ENCODE data around the gene CYTH4. TPM values are rescaled to one million over a fixed set of nuclear protein-coding genes. Genes with fewer than 3 reads are reported as not detected.

CYTH4 gene
- total RNA-seq, 1 experiment from 2014 or later: 1.1 TPM

DNA sequence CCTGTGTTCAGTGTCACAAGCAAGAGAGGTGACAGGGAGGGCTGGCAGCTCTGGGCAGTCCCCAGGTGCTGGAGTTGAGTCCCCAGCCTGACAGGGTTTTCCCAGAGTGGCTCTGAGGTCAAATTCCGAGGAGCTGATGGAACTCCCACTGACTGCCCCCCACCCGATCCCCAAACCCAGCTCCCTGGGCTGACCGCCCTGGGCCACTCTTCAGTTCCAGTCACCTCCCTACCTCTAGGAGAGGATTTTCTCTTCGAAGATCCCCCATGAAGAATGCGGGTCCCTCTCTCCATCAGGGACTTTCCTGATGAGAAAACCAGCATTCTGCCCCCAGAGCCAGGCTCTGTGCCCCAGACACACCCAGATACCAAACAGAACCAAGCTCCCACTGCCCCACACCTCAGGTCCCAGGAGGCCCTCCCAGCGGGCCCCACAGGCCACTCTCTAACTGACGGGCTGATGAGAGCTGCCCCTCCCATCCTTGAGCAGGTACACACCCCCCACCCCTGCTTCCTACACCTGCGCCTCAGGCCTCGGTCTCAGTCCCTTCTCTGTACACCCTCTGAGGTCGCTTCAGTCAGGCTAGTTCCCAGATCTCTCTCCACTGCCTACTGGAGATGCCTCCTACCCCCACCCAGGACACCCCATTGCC, 26.1 kb upstream of the CYTH4 start:
- no peak for DNase-seq (ENCODE audit: low read depth in 1 of 2, low spot score in 2 of 2)
- peaks cover 15% of the 10 kb centered on the region for H3K4me1 ChIP-seq (replicated peaks)
- H3K27ac ChIP-seq: no peak overlapping the region
- no peaks in the 10 kb centered on the region for H3K9me3 ChIP-seq (replicated peaks)
- H3K4me3 ChIP-seq: no peak overlapping the region
- no peaks in the 10 kb centered on the region for H3K36me3 ChIP-seq
- no peaks in the 10 kb centered on the region for H3K27me3 ChIP-seq (replicated peaks)

DNA sequence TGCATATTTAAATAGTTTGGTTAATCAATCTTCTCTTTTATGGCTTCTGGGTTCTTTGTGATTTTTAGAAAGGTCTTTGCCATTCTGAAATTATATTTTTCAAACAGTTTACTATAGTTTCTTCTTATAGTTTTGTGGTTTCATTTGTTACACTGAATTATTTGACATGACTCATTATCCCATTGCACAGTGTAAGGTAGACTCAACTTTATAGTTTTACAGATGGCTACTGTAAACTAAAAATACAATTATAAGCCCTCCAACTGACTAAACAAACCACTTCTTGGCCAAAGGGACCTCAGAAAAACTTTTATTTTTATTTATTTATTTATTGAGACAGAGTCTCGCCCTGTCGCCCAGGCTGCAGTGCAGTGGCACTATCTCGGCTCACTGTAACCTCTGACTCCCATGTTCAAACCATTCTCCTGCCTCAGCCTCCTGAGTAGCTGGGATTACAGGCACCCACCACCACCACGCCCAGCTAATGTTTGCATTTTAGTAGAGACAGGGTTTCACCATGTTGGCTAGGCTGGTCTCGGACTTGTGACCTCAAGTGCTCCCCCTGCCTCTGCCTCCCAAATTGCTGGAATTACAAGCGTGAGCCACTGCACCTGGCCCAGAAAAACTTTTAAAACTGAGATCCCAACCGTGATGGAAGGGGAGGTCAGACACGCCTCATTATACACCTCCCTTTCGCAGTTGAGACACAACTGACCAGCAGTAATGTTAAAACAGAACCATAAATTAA, 24.1 kb upstream of the CYTH4 start:
- no peak for DNase-seq (ENCODE audit: low read depth in 1 of 2, low spot score in 2 of 2)
- no peaks in the 10 kb centered on the region for H3K9me3 ChIP-seq (replicated peaks)
- peaks cover 15% of the 10 kb centered on the region for H3K4me1 ChIP-seq (replicated peaks)
- H3K27me3 ChIP-seq (replicated peaks): no peaks in the 10 kb centered on the region
- no peak overlapping the region for H3K27ac ChIP-seq
- H3K36me3 ChIP-seq: no peaks in the 10 kb centered on the region
- no peak overlapping the region for H3K4me3 ChIP-seq

DNA sequence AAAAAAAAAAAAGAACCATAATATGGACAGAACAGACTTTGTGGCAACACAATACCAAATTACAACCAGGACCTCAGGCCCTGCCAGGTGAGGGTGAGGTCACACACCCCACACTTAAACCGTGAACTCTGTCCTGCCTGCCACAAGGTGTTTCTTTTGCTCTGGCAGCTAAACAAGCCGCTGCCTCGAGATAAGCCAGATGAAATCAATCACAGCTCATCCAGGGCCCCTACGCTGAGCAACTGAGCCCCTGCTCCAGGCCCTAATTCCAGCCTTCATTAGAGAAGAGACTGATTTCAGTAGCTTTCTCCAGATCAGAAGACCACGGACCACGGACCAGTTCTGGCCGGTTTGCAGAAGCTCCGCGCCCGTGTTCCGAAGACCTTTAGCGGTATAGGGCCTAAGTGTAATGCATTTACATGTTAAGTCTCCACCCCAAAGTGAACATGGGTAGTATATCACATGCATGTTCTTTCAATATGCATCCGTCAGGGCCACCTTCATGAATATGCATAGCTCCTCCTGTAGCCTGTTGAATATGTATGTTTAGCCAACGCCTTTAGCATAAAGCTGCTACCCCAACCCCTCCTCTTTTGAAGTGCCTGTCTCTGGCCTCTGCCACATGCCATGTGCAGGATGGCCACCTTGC, 23.4 kb upstream of the CYTH4 start:
- no peak overlapping the region for H3K27ac ChIP-seq
- H3K9me3 ChIP-seq (replicated peaks): no peaks in the 10 kb centered on the region
- H3K27me3 ChIP-seq (replicated peaks): no peaks in the 10 kb centered on the region
- H3K4me1 ChIP-seq (replicated peaks): peaks cover 15% of the 10 kb centered on the region
- no peaks in the 10 kb centered on the region for H3K36me3 ChIP-seq
- no peak overlapping the region for H3K4me3 ChIP-seq
- no peak for DNase-seq (ENCODE audit: low read depth in 1 of 2, low spot score in 2 of 2)

DNA sequence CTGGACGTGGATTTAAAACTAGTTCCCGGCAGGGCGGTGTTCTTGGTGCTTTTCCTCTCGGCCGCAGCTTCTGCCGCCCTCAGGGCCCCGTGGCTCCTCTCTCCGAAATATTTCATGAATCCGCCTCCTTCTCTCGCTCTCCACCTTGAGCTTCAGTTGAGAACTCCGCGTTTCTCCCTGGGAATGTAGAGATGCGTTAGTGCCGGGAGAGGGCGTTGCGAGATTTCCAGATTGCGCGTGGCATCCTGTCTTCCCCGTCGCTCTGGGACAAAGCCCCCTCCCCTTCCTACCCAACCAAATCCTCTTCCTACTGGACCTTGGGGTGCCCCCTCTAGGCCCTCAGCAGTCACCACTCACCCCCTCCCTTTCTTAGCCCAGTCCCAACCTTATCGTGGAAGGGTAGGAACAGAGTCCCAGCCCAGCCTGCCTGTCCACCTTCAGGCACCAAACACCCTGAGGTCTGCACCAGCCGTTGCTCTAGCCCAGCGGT, 22.7 kb upstream of the CYTH4 start:
- no peak overlapping the region for H3K4me3 ChIP-seq
- no peak for DNase-seq (ENCODE audit: low read depth in 1 of 2, low spot score in 2 of 2)
- peaks cover 6% of the 10 kb centered on the region; the same call in 1 of the 2 replicates for H3K9me3 ChIP-seq (replicated peaks)
- no peak overlapping the region for H3K27ac ChIP-seq
- peaks cover 15% of the 10 kb centered on the region for H3K4me1 ChIP-seq (replicated peaks)
- H3K36me3 ChIP-seq: no peaks in the 10 kb centered on the region
- H3K27me3 ChIP-seq (replicated peaks): no peaks in the 10 kb centered on the region

DNA sequence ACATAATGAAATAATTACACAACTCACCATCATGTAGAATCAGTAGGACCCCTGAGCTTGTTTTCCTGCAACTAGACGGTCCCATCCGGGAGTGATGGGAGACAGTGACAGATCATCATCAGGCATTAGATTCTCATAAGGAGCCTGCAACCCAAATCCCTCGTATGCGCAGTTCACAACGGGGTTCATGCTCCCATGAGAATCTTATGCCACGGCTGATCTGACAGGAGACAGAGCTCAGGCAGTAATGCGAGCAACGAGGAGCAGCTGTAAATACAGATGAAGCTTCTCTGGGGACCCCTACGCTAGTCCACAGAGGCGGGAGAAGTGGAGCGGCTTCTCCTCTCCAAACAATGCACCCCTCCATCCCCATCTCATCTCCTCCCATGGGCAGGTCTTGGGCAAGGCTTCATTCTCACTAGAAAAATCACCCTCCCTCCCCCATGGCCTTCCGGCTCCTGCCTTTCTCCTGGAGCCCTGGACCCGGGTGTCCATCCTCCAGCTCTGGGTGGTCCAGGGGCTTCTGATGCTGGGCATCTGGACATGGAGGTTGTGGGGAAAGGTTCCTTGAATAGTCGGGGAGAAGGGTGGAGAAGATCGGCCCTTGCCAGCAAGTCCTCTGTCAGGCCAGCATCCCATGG, 22.0 kb upstream of the CYTH4 start:
- no peak for DNase-seq (ENCODE audit: low read depth in 1 of 2, low spot score in 2 of 2)
- no peaks in the 10 kb centered on the region for H3K36me3 ChIP-seq
- no peaks in the 10 kb centered on the region for H3K27me3 ChIP-seq (replicated peaks)
- H3K27ac ChIP-seq: no peak overlapping the region
- H3K4me3 ChIP-seq: no peak overlapping the region
- peaks cover 9% of the 10 kb centered on the region for H3K4me1 ChIP-seq (replicated peaks)
- H3K9me3 ChIP-seq (replicated peaks): peaks cover 9% of the 10 kb centered on the region; the same call in 1 of the 2 replicates

DNA sequence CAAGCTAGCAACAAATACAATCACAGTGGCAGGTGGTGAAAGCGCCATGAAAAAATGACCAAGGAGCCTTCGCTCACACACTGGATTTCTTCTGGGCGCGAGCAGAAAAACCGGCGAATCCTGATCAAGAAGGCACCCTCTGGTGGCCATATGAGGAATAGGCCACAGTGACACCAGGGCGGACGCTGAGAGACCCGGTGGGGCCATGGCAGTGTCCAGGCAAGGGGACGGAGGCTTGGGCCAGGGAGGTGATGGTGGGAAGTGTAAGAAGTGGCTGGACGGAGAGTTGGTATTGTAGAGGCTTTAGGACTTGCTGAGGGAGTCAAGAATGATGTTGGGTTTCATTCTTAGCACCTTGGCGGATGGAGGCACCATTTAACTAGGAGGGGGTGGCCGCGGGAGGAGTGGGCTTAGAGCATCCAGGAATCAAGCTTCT, 21.4 kb upstream of the CYTH4 start:
- peak; percentile 45 to 67 for DNase-seq (ENCODE audit: low read depth in 1 of 2, low spot score in 2 of 2)
- Histone ChIP-seq H3K4me1 (replicated peaks) (peaks cover 9% of the 10 kb centered on the region), H3K36me3 (no peaks in the 10 kb centered on the region), H3K4me3 (no peak overlapping the region), H3K9me3 (replicated peaks) (peaks cover 9% of the 10 kb centered on the region; the same call in 1 of the 2 replicates), H3K27ac (no peak overlapping the region), H3K27me3 (replicated peaks) (no peaks in the 10 kb centered on the region)

DNA sequence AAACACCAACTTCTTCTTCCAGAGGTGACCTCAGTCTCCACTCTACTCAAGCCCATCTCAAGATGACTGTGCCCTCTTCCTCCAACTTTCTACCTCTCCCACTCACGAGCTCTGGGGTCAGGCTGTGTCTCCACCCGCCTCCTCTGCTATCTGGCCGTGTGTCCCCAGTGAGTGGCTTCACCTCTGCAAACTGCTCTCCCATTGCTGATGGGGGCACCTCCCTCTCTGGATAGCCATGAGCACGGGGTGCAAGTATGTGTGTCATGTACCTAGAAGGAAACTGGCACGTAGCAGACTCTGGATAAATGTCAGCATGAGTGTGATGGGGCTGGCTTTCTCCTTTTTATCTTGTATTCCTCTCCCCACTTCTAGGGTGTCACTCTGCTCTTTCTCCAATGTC, 20.0 kb upstream of the CYTH4 start:
- Histone ChIP-seq H3K27me3 (replicated peaks) (no peaks in the 10 kb centered on the region), H3K4me3 (no peak overlapping the region), H3K4me1 (replicated peaks) (peaks cover 10% of the 10 kb centered on the region), H3K36me3 (no peaks in the 10 kb centered on the region), H3K9me3 (replicated peaks) (peaks cover 9% of the 10 kb centered on the region; the same call in 1 of the 2 replicates), H3K27ac (no peak overlapping the region)
- no peak for DNase-seq (ENCODE audit: low read depth in 1 of 2, low spot score in 2 of 2)

DNA sequence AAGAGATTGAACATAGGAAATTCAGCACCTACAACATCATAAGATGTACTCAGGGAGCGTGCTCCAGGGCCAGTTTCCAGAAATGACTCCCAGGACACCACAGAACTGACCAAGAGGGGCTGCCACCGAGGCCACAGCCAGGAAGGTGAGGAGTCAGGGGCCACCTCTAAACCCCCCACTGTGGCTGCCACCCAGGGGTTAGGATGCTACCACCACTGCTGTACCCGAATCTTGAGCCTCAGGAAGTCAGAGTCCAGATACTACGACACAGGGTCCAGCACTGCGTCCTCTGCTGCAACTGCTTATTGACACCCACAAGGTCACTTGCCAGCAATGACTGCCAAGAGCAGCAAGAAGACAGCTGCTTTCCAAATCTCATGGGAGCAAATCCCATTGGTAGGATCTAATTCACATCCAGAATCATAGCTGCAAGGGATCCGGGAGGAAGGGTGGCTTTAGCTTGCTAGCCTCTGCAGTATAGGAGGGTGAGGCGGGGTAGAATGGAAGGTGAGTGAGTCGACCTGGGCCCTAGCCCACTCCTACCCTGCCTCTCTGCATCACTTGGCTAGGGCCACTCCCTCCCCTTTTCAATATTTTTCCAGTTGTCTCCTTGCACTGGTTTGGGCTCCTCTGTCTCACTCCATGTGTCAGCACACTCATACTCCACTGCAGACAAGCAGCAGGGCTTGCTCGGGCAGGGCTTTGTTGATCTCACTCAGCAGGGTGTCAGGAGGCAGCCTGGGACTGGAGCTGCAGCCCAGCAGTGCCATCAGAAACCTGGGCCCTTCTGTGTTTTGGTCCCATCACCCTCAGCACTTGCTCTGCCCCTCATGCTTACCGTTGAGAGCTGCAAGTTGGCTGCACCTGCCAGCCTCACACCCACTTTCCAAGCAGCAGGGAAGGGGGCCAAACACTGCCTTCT, 18.1 kb upstream of the CYTH4 start:
- H3K36me3 ChIP-seq: no peaks in the 10 kb centered on the region
- peaks cover 14% of the 10 kb centered on the region for H3K4me1 ChIP-seq (replicated peaks)
- H3K9me3 ChIP-seq (replicated peaks): peaks cover 9% of the 10 kb centered on the region; the same call in 1 of the 2 replicates
- no peak for DNase-seq (ENCODE audit: low read depth in 1 of 2, low spot score in 2 of 2)
- H3K27ac ChIP-seq: no peak overlapping the region
- no peak overlapping the region for H3K4me3 ChIP-seq
- no peaks in the 10 kb centered on the region for H3K27me3 ChIP-seq (replicated peaks)

DNA sequence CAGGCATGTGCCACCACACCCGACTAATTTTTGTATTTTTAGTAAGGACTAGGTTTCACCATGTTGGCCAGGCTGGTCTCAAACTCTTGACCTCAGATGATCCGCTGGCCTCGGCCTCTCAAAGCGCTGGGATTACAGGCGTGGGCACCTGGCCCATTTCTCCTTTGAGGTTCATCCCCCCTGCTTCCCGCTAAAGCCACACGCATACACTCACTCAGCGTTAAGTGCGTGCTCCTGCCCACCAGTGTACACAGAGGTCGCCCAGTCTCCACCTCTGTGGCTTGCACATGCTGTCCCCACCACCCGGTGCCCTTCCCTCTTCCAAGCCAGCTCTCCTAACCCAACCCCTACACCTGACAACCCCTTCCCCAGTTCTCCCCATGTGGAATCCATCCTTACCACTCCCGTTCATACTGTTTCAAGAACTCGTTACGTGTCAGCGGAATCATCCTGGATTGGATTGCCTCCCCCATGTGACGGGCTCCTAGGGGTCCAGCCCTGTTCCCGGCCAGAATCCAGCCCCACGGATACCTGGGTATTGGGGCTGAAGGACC, 15.7 kb upstream of the CYTH4 start:
- H3K27ac ChIP-seq: no peak overlapping the region
- H3K4me3 ChIP-seq: no peak overlapping the region
- H3K4me1 ChIP-seq (replicated peaks): peaks cover 7% of the 10 kb centered on the region
- no peaks in the 10 kb centered on the region for H3K27me3 ChIP-seq (replicated peaks)
- H3K9me3 ChIP-seq (replicated peaks): peaks cover 9% of the 10 kb centered on the region; the same call in 1 of the 2 replicates
- no peaks in the 10 kb centered on the region for H3K36me3 ChIP-seq
- no peak for DNase-seq (ENCODE audit: low read depth in 1 of 2, low spot score in 2 of 2)

DNA sequence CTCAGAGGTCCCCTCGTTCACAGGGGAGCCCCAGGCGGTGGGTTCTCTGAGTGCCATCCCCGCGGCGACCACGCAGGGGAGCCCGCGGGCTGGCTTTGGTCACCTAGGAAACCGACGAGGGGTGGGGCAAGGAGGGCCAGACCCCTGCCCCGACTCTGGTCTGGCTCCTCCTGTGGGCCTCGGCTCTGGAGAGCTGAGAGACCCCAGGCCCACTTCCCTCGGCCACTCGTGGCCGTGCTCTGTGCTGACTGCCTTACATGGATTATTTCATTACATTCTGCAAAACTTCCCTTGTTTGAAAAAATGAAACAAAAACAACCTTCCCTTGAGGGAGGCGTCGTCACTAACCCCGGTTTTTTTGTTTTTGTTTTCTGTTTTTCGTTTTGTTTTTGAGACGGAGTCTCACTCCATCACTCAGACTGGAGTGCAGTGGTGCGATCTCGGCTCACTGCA, 15.1 kb upstream of the CYTH4 start:
- Histone ChIP-seq H3K27ac (no peak overlapping the region), H3K4me3 (peak overlapping the region; percentile 37)
- DNase-seq (ENCODE audit: low read depth in 1 of 2, low spot score in 2 of 2): peak; percentile 57 to 61

DNA sequence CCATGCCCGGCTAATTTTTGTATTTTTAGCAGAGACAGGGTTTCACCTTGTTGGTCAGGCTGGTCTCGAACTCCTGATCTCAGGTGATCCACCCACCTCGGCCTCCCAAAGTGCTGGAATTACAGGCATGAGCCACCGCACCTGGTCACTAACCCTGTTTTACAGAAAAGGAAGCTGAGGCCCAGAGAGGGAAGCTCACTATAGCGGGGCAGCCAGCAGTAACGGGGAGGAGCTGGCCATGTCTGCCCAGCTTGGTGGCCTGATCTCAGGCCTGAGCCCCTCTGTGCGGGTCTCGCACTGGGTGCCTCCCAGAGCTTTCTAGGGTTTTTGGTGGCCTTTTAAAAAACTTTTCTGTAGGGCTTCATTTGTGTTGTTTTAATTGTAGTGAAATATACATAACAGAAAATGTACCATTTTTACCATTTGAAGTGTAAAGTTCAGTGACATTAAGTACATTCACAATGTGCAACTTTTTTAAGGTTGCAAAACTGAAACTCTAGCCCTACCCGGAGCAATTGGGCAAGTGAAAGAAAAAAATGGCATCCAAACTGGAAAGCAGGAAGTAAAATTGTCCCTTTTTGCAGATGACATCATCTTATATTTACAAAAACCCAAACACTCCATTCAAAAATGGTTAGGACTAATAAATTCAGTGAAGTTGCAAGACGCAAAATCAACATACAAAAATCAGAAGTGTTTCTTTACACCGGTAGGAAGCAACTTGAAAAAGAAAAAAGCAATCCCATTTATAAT, 14.5 kb upstream of the CYTH4 start:
- H3K27me3 ChIP-seq (replicated peaks): no peaks in the 10 kb centered on the region
- no peak overlapping the region for H3K27ac ChIP-seq
- peak overlapping the region; percentile 37; the same call in 1 of the 2 replicates for H3K4me3 ChIP-seq
- H3K9me3 ChIP-seq (replicated peaks): peaks cover 9% of the 10 kb centered on the region; the same call in 1 of the 2 replicates
- DNase-seq (ENCODE audit: low read depth in 1 of 2, low spot score in 2 of 2): no peak
- peaks cover 14% of the 10 kb centered on the region for H3K4me1 ChIP-seq (replicated peaks)
- no peaks in the 10 kb centered on the region for H3K36me3 ChIP-seq

More for the DNA sequence above, 15.1 kb upstream of the CYTH4 start:
- H3K36me3 ChIP-seq: no peaks in the 10 kb centered on the region
- peaks cover 10% of the 10 kb centered on the region for H3K4me1 ChIP-seq (replicated peaks)
- peaks cover 9% of the 10 kb centered on the region; the same call in 1 of the 2 replicates for H3K9me3 ChIP-seq (replicated peaks)
- H3K27me3 ChIP-seq (replicated peaks): no peaks in the 10 kb centered on the region

Measured in SJSA1 (cell line).